Measurements from ENCODE around the gene ACE.

ACE gene

DNA sequence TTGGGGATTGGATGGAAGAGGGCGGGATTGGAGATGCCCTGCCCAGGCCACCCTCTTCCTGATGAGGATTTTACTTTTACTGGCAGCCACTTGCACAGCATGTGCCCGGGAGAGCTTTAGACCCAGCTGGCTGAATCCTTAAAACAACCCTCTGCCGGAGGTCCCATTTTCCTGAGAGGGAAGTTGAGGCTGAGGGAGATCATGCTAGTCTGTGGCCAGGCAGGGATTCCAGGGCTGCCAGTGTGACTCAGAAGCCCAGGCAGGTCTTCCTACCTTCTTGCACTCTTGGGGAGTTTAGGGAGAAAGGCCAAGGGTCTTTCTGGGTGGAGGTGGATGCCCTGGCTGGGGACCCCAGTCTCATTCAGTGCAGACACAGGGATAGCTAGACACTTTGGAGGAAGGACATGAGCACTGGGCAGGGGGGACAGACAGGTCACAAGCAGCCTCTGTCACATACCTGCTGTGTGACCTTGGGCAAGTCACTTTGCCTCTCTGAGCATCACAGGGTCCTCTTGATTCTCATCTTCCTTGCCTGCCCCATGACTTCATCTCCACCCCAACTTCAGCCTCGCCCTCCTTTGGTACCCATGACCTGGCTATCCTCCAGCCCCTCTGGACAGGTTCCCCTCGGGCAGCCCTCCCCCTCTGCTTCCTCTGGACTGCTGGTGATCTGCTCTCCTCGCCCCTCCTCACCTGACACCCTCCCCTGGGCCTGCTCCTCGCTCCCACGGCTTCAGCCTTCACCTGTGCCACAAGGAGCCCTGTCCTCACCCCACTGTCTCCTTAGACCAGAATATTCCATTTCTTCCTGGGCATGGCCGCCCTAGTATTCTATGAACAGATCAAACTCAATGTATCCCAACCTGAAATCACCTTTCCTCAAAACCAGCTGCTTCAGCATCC lies 62.1 kb downstream of the ACE start:
- in situ Hi-C loops (cut with HindIII; ENCODE audit: low sequenced_read_pairs) = no loop called here
- no peak for DNase-seq (ENCODE audit: low read depth)
- TF ChIP-seq, protein P1, sequence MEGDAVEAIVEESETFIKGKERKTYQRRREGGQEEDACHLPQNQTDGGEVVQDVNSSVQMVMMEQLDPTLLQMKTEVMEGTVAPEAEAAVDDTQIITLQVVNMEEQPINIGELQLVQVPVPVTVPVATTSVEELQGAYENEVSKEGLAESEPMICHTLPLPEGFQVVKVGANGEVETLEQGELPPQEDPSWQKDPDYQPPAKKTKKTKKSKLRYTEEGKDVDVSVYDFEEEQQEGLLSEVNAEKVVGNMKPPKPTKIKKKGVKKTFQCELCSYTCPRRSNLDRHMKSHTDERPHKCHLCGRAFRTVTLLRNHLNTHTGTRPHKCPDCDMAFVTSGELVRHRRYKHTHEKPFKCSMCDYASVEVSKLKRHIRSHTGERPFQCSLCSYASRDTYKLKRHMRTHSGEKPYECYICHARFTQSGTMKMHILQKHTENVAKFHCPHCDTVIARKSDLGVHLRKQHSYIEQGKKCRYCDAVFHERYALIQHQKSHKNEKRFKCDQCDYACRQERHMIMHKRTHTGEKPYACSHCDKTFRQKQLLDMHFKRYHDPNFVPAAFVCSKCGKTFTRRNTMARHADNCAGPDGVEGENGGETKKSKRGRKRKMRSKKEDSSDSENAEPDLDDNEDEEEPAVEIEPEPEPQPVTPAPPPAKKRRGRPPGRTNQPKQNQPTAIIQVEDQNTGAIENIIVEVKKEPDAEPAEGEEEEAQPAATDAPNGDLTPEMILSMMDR (IDR thresholded peaks at IDR 0.05; ENCODE audit: low read depth, low read length, missing control alignments) = no peak
- no peak overlapping the region for H3K4me3 ChIP-seq (ENCODE audit: low read depth, low read length)

DNA sequence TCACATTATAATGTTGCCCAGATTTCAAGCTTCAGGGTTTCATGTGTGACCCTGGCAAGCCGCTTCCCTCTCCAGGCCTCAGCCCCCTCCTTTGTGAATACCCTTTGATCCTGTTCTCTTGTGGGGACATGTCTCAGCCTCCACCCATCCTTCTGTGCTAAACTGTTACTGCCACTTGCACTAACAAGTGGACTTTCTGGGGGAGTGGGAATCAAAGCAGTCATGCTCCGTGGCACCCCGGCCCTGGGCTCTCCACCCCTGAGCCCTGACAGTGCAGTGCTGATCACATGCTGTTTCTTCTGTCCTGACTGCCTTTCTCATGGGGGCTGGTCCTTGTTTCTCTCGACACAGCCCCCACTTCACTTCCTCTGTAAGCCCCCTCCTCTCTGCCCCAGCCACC lies 63.7 kb downstream of the ACE start:
- in situ Hi-C loops (cut with HindIII; ENCODE audit: low sequenced_read_pairs) = loop anchor here (5.0 kb wide), 1 partner anchor 58 kb away; no protein-coding TSS in a partner anchor
- DNase-seq (ENCODE audit: low read depth) = no peak
- no peak overlapping the region for H3K4me3 ChIP-seq (ENCODE audit: low read depth, low read length)
- TF ChIP-seq, protein P1 (IDR thresholded peaks at IDR 0.05; ENCODE audit: low read depth, low read length, missing control alignments) = no peak

DNA sequence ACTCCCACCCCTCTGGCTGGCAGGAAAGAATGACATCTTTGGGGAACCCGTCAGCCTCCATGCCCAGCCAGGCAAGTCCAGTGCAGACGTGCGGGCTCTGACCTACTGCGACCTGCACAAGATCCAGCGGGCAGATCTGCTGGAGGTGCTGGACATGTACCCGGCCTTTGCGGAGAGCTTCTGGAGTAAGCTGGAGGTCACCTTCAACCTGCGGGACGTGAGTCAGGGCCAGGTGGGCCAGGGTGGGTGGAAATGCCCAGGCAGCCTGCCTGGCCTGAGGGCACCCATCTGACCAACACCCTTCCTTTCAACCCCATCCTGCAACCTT lies 65.3 kb downstream of the ACE start:
- no peak for DNase-seq (ENCODE audit: low read depth)
- in situ Hi-C loops (cut with HindIII; ENCODE audit: low sequenced_read_pairs) = loop anchor here (5.0 kb wide), 1 partner anchor 60 kb away; no protein-coding TSS in a partner anchor
- TF ChIP-seq, protein P1 (IDR thresholded peaks at IDR 0.05; ENCODE audit: low read depth, low read length, missing control alignments) = no peak
- no peak overlapping the region for H3K4me3 ChIP-seq (ENCODE audit: low read depth, low read length)

DNA sequence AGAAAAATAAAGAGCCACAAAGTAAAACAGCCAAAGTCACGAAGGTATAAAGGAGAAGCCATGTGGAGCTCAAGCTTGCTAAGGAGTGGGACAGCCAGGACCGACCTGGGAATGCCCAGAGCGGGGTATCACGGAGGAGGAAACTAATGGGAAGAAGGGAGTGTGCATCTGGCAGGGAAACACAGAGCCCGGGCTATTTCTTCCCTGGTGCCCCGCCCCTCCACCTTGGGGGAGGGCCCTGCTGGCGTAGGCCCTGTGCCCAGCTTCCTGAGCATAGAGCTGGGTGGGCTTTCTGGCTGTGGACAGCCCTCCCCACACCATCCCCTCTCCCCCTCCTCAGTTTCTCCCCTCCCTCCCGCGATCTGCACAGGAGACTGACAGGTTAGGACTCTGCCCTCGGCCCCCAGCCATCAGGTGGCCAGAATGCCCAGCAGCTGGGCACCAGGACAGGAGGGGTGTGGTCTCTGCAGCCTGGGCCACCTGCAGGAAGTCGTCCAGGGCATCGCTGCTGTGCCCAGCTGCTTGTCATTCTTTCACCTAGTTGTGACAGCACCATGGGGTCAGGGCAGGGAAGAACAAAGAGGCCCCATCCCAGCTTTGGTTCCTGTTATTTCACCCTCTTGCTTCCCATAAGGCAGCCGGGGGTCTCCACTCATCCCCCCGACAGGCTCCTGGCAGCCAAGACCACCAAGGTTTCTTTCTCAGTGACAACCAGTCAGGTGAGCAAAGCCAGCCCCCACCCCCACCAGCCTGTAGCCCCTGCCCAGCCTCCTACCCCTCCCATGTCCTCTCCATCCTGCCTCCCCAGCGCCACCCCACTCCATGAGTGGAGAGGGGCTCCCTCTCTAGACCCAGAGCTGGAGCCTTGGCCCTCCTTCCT lies 66.3 kb downstream of the ACE start:
- no peak for DNase-seq (ENCODE audit: low read depth)
- in situ Hi-C loops (cut with HindIII; ENCODE audit: low sequenced_read_pairs) = loop anchor here (5.0 kb wide), 1 partner anchor 61 kb away; no protein-coding TSS in a partner anchor
- H3K4me3 ChIP-seq (ENCODE audit: low read depth, low read length) = no peak overlapping the region
- TF ChIP-seq, protein P1 (IDR thresholded peaks at IDR 0.05; ENCODE audit: low read depth, low read length, missing control alignments) = no peak

DNA sequence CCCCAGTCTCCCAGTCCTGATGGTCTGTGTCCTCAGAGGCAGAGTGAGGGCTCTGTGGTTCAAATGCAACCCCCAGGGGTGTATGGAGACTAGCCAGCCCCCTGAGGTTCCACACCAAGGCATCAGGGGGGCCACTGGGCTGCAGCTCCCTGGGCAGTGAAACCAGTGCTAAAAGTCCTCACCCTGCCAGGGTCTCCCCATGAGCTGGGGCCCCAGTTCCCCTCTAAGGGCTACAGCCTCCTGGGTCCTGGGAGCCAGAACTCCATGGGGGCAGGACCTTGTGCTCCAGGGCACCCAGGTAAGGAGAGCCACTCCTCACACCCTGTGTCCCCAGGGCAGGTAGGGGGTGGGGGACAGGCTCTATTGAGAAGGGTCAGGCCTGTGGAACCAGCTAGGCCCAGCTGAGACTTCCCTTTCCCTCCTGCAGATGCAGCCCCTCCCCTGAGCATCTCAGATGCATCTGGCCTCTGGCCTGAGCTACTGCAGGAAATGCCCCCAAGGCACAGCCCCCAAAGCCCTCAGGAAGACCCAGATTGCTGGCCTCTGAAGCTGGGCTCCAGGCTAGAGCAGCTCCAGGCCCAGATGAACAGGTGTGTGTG lies 67.1 kb downstream of the ACE start:
- TF ChIP-seq, protein P1 (IDR thresholded peaks at IDR 0.05; ENCODE audit: low read depth, low read length, missing control alignments) = no peak
- in situ Hi-C loops (cut with HindIII; ENCODE audit: low sequenced_read_pairs) = loop anchor here (5.0 kb wide), 1 partner anchor 62 kb away; no protein-coding TSS in a partner anchor
- no peak for DNase-seq (ENCODE audit: low read depth)
- H3K4me3 ChIP-seq (ENCODE audit: low read depth, low read length) = no peak overlapping the region
